Stimulated activated CD4-positive, alpha-beta T cell treated with anti-CD3 and anti-CD28 coated beads, Interleukin-2, amount 100 ng/mL, for 48 hours (primary cell): ENCODE results near the gene DAD1.
A peak's percentile ranks its signal among the peaks of the same experiment; 100 is the strongest.
"Not testable (repeated sequence)": the region's sequence is repeated elsewhere in the genome, so short reads cannot be mapped to it uniquely, and the experiment has no call there.

Experiments
- DNase-seq, 2 donors: peaks; one replicate each; pipeline ENCODE4 v3.0.0-alpha.2; 2020

DAD1 gene

DNA sequence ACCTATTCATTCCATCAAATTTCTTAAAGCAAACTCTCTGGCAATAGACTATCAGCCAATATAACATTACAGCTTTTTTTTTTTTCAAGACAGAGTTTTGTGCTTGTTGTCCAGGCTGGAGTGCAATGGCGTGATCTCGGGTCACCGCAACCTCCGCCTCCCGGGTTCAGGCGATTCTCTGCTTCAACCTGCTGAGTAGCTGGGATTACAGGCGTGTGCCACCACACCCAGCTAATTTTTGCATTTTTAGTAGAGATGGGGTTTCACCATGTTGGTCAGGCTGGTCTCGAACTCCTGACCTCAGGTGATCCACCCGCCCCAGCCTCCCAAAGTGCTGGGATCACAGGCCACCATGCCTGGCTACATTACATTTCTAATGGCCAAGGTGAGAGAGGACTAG is 22.8 kb downstream of the DAD1 start:
- not testable (repeated sequence) for DNase-seq

DNA sequence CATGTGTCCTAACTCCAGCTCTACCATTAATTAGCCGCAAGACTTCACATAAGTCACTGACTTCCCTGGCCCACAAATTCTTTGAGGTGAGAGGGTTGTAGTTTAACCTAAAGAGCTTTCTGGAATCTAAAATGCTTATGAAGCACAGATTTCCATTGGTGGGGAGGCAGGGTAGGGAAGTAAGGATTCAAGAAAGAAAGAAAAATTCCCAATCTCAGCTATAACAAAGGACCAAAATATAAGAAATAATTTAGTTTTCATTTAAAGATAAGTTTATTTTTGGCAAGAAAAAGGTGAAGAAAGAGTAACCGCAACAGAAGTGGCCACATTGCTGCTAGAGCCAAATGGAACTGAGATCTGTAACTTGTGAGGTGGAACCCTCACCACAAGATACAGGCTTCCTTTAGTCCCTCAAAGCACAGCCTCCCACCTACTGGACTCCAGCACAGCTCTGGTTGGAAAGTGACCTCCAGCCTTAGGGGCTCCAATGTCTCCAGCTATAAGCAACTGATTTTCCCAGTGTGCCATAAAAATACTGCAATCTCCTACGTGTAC is 23.6 kb downstream of the DAD1 start:
- DNase-seq, result no peak

DNA sequence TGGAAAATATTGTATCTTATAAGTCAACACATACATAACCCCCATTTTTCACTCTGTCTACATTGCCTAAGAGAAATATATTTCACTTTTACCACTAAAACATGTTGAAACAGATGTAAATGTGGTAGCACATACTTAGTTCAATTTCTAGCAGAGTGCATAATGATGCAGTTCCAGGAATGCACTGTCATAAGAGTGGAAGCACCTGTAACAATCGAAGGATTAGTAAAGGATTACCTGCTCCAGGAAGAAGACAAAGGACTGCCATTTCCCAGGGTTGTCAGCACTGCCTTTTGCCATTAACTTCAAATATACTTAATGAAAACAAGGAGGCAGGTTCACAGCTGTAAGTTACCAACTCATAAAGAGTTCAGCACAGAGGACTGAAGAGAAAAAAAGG is 24.6 kb downstream of the DAD1 start:
- DNase-seq, result no peak

DNA sequence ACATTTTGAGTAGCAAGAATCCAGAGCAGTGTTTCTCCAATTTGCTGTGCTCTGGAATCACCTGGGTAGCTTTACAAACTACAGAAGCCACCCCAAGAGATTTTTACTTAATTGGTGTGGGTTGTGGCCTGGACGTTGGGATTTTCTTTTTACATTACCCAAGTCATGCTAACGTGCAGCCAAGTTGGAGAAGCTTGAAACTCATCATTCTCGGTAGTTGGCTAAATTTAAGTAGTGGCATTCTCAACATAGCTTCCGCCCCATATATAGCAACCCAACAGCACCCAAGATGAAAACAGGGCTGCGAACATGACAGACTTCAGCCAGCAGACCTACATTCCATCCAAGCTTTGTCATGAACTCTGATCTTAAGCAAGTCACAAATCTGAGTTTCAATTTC is 25.0 kb downstream of the DAD1 start:
- DNase-seq, result no peak

DNA sequence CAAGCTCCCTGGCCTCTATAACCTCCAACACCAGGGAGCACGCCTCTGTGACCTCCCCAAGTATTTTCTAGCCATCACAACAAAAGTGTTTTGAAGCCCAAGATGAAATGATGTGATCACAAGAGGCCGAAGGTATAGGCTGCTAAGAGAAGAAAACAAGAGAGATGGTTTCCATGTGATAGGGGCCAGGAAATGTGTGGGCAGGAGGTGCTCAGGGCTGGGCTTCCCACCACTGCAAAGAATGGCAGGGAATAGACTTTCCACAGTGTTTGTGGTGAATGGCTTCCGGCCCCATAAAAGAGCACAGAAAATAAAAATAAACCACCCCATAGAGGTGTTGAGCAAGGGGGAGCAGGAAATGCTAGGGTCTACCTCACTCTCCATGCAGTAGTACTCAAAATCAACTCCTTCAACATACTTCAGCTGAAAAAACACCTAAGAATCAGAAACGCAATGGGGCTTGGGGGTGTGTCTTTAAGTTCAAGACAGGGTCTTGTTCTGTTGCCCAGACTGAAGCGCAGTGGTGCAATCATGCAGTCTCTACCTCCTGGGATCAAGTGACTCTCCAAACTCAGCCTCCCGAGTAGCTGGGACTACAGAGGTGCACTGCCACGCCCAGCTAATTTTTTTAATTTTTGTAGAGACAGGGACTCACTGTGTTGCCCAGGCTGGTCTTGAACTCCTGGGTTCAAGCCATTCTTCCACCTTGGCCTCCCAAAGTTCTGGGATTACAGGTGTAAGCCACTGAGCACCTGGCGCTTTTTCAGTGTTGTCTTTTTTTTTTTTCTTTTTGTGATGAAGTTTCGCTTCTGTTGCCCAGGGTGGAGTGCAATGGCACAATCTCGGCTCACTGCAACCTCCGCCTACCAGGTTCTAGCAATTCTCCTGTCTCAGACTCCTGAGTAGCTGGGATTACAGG is 27.1 kb downstream of the DAD1 start:
- DNase-seq, result no peak

DNA sequence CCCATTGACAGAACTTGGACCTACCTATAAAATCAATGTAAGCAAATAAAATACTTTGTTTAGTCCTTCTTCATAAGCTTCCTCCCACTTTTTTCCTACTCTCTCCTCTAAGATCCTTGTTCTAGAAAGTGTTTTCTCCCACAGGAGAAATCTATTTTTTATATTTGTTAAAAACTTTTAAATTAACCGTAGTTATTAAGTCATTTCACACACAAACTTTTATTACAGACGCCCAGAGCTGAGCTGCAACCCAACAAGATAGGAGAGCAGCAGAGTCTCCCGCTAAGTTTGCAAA is 27.7 kb downstream of the DAD1 start:
- DNase-seq, result no peak

DNA sequence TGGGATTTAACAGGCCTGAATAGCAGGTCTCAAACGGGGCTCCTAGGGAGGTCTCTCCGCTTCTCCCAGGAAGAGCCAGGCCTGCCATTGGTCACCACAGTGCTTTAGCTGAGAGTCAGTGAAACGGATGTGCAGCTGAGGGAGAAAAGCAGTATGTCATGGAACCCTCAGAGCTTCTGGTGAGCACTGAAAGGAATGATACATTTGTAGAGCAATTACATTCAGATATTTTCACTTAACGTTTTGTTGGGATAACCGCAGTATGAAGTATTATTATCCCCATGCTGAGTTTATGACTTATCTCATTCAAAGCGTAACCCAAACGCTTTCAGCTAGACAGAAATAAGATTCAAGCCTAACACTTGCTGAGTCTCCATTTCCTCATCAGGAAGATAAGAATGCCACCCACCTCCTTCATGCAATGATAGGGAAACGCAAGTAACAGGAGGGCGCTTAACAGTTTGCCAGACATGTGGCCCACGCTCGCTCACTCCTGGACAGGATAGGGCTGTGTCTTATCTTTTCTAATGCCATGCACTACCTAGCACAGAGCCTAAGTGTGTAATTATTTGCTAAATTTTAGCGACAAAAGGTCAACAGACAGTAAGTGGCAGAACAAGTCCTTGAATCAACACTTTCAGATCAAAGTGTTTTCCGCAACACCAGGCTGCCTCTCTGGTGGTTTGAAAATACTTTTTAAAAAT is 28.2 kb downstream of the DAD1 start:
- no peak for DNase-seq

DNA sequence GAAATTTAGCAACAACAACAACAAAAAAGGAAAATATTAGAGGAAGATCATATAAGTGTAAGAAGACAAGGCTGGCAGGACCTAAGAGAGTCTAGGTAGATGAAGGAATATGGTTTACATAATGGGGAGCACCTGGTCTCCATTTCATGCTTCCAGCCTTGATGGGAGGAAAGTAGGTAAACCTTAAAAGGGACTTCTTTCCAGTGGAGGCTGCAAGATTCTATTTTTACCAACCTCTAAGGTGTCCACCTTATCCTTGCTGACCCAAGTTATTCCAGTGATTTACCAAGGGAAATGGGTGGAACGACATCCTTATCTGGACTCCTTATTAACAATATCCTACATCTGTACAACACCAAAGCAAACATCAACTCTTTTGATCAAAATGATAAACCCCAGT is 30.0 kb downstream of the DAD1 start:
- no peak for DNase-seq

DNA sequence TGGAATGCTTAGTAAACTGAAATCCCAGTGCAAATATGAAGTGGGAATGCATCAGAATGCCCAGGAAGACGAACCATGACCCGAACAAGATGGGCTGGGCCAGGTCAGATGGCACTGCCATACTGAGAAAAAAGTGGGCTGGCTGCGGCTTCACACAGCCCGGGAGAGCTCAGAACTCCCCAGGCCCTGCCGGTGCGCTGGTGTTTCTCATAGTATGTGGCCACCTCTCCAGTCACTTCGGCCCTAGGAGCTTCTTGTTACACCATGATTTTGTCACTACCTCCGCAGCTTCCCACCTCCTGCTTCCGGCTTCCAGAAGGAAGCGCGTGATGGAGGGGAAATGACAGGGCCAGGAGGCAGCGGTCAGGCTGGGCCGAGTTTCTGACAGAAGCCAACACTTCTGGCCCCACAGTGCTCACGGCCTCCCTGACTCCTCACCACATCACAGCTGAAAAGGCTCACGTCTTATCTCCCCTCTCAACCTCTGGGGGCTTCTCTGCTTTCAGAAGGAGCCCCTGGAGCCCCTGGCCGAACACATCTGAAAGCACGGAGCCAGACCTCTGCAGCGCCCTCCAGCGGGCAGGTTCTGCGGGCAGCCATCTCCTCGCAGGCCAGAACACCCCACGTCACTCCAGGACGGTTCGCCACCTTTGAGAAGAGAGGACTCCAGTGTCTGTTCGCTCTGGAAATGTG is 30.7 kb downstream of the DAD1 start:
- no peak for DNase-seq

DNA sequence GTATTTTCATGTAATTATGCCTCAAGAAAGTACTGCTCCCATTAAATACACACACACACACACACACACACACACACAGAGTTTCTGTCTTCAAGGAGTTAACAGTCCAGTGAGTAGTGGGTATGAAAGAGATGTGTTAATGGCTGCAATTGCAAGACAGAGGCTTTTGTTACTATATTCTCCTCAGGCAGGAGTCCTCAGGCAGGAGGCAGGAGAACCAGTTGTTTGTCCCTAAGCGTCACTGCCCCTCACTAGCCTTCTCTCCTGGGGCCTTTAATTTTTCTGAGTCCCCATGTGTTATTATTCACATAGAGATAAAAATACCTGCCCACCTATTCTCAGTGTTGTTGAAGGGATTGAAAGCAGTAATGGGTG is 31.2 kb downstream of the DAD1 start:
- no peak for DNase-seq

DNA sequence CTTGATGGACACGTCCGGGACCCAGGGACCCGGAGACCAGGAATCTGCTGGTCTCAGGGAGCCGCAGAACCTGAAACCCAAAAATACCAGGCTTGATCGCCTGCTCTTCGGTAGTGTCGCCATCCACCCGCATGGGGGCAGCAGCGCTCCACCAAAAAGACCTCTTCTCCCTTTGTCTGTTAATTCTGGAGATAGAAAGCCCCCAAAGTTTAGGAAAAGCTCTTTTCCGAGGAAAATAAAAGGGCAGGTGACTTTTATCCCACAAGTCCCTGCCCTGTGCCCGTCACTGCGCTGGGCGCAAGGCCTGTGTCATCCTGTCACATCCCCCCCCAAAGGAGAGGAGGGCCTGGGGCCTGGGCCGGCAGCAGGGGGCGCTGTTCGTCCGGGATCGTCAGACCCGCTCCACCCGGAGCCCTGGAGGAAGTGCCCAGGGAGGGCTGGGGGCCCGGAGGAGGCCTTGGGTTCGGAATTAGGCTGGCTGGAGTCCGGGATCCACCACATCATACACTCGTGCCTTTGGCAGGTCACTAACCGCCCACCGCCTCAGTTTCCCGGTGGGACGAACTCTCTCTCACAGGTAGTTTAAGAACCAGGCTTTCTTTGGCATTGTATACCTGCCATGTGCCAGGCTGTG is 31.9 kb downstream of the DAD1 start:
- DNase-seq, result peak; percentile 93 to 96

DNA sequence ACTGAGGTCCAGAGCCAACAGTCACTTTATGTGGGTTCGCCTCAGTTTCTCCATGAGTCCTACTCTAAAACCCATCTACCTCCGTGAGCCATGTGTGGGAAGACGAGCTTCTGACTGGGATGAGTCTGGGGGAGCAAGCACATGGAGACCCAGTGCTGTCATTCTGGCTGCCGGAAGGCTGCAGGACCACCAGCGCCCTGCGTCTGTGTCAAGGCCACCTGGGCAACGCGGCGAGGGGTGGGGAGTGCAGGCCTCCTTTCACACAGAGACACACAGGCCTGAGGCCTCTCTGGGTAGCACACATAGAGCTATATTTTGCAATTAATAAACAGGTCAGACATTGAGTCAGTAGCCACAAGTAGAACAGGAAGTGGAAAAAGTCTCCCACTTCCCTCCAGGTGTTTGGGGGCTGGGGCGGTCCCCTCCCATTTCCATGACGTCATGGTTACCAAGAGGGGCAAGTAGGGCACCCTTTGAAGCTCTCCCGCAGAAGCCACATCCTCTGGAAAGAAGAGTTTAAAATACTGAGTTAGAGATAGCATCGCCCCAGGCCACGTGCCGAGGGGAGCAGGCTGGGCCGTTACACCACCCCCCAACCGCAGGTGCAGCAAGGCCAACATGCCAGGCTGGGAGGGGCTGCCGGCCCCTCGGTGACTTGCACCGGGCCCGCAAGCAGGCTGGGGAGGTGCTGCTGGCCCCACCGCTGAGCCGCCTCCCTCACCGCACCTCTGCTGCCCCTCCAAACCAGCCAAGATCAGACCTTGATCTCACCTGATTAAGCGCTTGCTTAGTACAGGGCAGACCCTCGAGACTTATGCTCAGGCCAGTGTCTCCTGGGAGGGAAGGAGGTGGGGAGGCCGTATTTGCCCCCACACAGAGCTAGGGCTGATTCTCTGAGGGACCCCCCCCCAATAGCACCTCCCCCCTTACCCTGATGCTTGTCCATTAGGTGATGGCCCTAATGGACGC is 32.7 kb downstream of the DAD1 start:
- peak; percentile 87 to 90 for DNase-seq

DNA sequence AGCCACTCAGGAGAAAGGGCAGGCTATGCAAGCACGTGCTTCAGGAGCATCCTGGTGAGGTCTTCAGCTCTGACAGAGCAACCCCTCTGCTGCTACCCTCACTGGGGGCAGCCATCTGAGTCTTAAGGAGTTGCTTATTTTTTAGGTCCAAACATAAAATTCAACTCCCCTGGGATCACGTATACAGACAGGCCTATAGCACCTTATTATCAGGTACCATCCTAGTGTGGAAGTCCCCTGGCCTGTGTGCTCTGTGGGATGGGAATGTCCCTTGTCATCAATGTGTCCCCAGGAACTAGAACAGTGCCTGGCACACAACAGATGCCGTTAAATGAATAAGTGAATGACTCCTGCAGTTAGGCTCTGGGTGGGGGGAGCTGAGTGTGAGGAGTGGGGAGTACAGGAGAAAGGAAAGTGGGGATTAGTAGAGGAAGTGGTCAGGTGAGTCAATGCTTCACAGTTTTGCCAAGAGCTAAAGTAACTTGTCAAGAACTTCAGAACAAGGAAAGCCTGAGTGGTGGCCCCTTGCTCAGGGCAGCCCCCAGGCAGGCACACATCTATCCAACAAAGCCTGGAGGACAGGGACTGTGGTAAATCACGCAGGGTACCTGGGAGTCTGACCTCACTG is 33.5 kb downstream of the DAD1 start:
- DNase-seq, result no peak

DNA sequence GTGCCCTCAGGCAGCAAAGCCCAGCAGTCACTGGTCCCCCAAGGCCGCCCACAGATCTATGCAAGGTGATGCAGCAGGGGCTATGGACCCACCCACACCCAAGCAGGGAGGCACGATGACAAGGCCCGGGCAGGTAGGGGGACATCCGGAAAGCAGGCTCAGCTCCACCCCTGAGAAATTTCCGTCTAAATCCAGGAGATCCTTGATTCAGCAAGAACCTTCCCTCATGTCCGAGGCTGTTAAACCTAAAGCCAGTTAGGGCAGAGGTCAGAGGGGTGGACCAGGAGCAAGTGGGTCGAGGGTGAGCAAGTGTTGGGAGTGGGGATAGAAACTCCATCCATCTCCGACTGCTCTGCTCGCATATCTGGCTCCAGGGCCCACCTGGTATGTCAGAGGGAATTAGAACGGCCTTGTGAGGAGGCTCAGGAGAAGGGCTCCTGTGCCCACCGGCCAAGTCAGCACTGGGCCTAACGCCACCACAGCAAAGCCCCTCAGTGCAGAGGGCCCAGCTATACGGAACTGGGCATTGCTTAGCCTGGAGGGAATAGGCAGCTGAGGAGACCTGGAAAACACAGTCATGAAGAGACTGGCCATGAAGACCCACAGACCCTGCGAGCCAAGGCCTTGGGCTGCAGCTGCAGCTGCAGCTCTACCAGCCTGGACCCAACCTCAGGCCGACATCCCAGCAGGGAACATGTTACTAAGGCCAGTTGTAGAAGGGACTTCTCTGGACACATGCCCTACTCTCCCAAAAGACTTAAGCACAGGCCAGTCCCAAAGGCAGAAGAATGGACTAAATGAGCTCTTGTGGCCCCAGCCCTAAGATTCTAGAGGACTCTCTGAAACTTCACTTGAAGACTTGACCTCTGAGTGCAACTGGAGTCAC is 34.3 kb downstream of the DAD1 start:
- no peak for DNase-seq

DNA sequence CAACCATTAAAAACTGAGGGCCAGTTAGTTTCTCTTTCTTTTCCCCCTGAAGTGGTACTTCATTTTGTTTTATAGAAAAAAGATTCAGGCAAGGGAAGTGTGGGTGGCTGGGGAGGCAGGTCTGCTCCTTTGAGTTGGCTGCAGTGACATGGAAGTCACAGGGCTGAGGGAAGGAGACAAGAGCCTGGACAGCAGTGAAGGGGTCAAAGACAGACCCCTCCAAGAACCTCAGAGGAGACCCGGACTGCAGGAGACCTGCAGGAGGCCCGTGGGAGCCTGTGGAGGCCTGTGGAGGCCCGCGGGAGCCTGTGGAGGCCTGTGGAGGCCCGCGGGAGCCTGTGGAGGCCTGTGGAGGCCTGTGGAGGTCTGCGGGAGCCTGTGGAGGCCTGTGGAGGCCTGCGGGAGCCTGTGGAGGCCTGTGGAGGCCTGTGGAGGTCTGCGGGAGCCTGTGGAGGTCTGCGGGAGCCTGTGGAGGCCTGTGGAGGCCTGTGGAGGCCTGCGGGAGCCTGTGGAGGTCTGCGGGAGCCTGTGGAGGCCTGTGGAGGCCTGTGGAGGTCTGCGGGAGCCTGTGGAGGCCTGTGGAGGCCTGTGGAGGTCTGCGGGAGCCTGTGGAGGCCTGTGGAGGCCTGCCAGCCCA is 35.0 kb downstream of the DAD1 start:
- not testable (repeated sequence) for DNase-seq

DNA sequence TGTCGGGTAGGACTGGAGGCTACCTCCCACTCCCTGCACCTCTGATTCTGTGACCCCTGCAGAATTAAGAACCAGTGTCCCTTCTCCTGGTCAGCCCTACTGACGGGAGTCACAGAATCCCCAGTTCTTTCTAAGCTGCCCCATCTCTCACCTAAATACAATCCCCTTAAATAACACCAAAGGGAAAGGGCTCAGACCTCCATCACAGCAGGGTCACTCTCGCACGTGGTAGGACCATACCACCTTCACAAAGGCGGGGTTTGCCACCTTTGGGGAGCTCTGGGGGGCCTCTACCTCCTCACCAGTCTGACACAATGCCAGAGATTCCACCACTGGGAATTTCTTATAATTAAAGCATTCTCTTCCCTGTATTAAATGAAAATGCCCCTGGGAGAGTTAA is 35.6 kb downstream of the DAD1 start:
- DNase-seq, result no peak

DNA sequence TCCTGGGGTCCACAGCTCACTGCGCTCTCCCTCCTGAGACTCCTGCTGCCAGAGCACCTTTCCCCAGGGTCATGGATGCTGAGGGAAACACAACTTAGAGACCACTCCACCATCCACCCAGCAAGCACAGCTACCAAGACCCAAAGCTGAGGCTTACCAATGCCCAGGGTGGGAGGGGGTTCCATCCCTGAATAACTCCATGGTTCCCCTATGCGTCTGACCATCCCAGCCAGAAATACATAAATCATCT is 36.3 kb downstream of the DAD1 start:
- no peak for DNase-seq

DNA sequence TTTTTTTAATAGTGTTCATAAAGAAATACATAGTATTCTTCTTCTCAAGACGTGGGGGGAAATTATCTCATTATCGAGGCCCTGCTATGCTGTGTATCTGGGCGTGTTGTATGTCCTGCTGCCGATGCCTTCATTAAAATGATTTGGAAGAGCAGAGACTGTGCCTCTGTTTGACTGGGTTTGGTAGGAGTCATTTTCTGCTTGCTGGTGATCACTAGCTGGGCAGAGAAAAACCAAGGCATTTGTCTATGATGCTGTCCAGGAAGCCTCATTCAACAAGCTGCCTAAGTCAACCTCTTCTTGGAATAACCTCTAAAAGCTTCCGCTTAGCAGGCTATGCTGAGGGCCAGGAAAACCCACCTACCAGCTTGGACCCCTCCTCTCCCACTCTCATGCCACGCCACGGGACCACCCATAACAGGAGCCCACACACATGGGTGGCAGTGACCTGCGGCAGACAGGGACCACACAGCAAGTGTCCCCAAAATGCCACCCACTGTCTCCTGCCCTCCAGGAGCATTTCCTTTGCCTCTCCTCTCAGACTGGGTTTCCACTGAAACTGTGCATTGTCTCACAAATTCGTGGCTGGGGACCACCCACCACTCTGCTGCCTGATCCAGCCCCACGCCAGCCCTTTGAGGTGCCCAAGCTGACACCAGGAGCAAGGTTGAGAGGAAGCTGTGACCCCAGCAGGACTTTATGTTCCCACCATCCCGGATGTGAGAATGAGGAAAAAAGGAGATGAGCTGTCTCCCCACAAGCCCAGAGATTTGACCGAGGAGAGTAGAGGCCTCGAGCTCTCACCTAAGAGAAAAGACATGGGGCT is 36.8 kb downstream of the DAD1 start:
- no peak for DNase-seq

DNA sequence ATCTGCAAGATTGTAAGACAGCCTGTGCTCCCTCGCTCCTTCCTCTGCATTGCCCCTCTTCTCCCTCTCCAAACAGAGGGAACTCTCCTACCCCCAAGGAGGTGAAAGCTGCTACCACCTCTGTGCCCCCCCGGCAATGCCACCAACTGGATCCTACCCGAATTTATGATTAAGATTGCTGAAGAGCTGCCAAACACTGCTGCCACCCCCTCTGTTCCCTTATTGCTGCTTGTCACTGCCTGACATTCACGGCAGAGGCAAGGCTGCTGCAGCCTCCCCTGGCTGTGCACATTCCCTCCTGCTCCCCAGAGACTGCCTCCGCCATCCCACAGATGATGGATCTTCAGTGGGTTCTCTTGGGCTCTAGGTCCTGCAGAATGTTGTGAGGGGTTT is 37.4 kb downstream of the DAD1 start:
- peak in 1 of 2 donors; percentile 10 for DNase-seq
